Measurements from ENCODE around the gene LNX2.

DNA sequence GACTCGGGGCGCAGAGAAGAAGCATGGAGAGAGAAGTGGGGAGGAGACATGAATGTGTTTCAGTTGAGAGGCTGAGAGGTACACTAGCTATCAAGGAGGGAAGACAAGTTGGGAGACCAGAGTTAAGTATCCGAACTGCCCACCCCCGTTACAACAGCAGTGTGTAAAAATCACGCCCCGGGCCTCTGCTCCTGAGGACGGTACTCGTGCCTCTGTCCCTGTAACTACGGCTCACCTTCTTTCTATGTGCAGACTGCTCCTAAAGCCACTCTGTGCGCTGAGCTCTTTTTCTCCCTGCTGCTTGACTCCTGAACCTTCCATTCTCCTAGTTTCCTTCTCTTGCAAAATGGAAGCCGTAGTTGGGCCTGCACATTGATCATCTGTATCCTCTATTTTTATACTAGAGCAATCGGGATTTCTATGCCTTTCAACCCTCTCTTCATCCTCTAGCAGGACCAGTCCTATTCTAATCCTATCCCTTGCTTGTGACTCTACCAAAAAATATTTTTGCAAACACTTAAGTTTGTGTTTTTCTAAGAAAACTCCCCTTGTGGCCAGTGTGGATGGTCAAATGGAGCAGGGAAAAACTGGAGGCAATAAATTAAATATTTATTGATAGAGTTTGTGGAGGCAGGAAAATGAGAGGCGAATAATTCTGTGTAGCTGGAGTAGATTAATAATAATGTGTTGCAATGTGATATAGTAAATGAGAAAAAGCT, 1.9 kb upstream of the LNX2 start:
- TF ChIP-seq EZH2phosphoT487 (IDR thresholded peaks at IDR 0.05; ENCODE audit: borderline replicate concordance): no peak
- no peak for TF ChIP-seq POLR2A (IDR thresholded peaks at IDR 0.05; ENCODE audit: borderline replicate concordance, extremely low read depth, insufficient read depth, insufficient read length)
- no peak for TF ChIP-seq EZH2 (IDR thresholded peaks at IDR 0.05)
- no peak for TF ChIP-seq POLR2AphosphoS5 (IDR thresholded peaks at IDR 0.05; ENCODE audit: low read depth, low read length)
- TF ChIP-seq, protein P1, sequence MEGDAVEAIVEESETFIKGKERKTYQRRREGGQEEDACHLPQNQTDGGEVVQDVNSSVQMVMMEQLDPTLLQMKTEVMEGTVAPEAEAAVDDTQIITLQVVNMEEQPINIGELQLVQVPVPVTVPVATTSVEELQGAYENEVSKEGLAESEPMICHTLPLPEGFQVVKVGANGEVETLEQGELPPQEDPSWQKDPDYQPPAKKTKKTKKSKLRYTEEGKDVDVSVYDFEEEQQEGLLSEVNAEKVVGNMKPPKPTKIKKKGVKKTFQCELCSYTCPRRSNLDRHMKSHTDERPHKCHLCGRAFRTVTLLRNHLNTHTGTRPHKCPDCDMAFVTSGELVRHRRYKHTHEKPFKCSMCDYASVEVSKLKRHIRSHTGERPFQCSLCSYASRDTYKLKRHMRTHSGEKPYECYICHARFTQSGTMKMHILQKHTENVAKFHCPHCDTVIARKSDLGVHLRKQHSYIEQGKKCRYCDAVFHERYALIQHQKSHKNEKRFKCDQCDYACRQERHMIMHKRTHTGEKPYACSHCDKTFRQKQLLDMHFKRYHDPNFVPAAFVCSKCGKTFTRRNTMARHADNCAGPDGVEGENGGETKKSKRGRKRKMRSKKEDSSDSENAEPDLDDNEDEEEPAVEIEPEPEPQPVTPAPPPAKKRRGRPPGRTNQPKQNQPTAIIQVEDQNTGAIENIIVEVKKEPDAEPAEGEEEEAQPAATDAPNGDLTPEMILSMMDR (IDR thresholded peaks at IDR 0.05 in 2 of 3, conservative IDR thresholded peaks at IDR 0.05 in 1 of 3; ENCODE audit: borderline replicate concordance in 1 of 3, insufficient read depth in 1 of 3, low read depth in 2 of 3, low read length in 2 of 3): peak in 1 of 3 experiments; percentile 36; a peak in 2 of 6 replicates
- no peak for TF ChIP-seq CEBPB (IDR thresholded peaks at IDR 0.05; ENCODE audit: low read depth)
- TF ChIP-seq, protein P2, sequence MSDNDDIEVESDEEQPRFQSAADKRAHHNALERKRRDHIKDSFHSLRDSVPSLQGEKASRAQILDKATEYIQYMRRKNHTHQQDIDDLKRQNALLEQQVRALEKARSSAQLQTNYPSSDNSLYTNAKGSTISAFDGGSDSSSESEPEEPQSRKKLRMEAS (IDR thresholded peaks at IDR 0.05): no peak
- no peak for TF ChIP-seq EGR1 (IDR thresholded peaks at IDR 0.05; ENCODE audit: low read depth)
